GM21717 (cell line): Measurements from ENCODE around the gene HSF5.
A peak's percentile ranks its signal among the peaks of the same experiment; 100 is the strongest.

Experiments
- ATAC-seq: cut with Tn5 transposase; IDR thresholded peaks from one replicate; pipeline ENCODE4 v1.9.1; 2021; ENCODE audit warnings: mild to moderate bottlenecking, moderate library complexity; ENCODE audit not compliant: unreplicated experiment

The HSF5 gene

GRCh38 chr17:58388302-58389190 lies 99.7 kb downstream of the HSF5 start:
- no peak for ATAC-seq

GRCh38 chr17:58387834-58388233 lies 100.4 kb downstream of the HSF5 start:
- ATAC-seq = no peak

- ATAC-seq = no peak
Measured at GRCh38 chr17:58386708-58387107, 101.5 kb downstream of the HSF5 start.

GRCh38 chr17:58385359-58385899 lies 102.8 kb downstream of the HSF5 start:
- no peak for ATAC-seq

- ATAC-seq = no peak
Measured at GRCh38 chr17:58384897-58385296, 103.3 kb downstream of the HSF5 start.

- ATAC-seq = no peak
Measured at GRCh38 chr17:58383892-58384462, 104.2 kb downstream of the HSF5 start.

- ATAC-seq = no peak
Measured at GRCh38 chr17:58382872-58383242, 105.4 kb downstream of the HSF5 start.

- peak; percentile 73 for ATAC-seq
Measured at GRCh38 chr17:58382108-58382871, 105.9 kb downstream of the HSF5 start.

- ATAC-seq = no peak
Measured at GRCh38 chr17:58381124-58382035, 106.8 kb downstream of the HSF5 start.

GRCh38 chr17:58380207-58381123 lies 107.7 kb downstream of the HSF5 start:
- ATAC-seq = no peak

GRCh38 chr17:58379511-58379824 lies 108.7 kb downstream of the HSF5 start:
- ATAC-seq = no peak

- ATAC-seq = no peak
Measured at GRCh38 chr17:58378733-58379510, 109.3 kb downstream of the HSF5 start.

- ATAC-seq = no peak
Measured at GRCh38 chr17:58377661-58378060, 110.5 kb downstream of the HSF5 start.

- no peak for ATAC-seq
Measured at GRCh38 chr17:58377093-58377601, 111.1 kb downstream of the HSF5 start.

- ATAC-seq = no peak
Measured at GRCh38 chr17:58376472-58377000, 111.7 kb downstream of the HSF5 start.

GRCh38 chr17:58375811-58376210 lies 112.4 kb downstream of the HSF5 start:
- ATAC-seq = no peak

GRCh38 chr17:58375256-58375655 lies 113.0 kb downstream of the HSF5 start:
- ATAC-seq = no peak

GRCh38 chr17:58373923-58374322 lies 114.3 kb downstream of the HSF5 start:
- ATAC-seq = no peak
